HCT116 (cell line): Measurements from ENCODE around the gene C1orf167.
A peak's percentile ranks its signal among the peaks of the same experiment; 100 is the strongest.

Experiments used
- CTCF ChIP-seq, 3 experiments: fragments of 200-600 bp in 1 of 3; sonication (generic) in 1 of 3; IDR thresholded peaks in 2 of 3; conservative IDR thresholded peaks in 1 of 3; 2 replicates each; pipeline ENCODE4 v1.5.1; 2012 to 2017; ENCODE audit warnings: low read depth in 2 of 3, low read length in 2 of 3, antibody characterized with exemption in 1 of 3, borderline replicate concordance in 1 of 3, control low read depth in 1 of 3, mild to moderate bottlenecking in 1 of 3, mixed read lengths in 1 of 3, mixed run types in 1 of 3, moderate library complexity in 1 of 3; ENCODE audit not compliant: insufficient read depth in 1 of 3
- JUND ChIP-seq: IDR thresholded peaks from 2 replicates; pipeline ENCODE4 v1.6.1; 2012
- POLR2AphosphoS5 ChIP-seq: IDR thresholded peaks from 2 replicates; pipeline ENCODE4 v1.6.1; 2011; ENCODE audit warnings: mild to moderate bottlenecking, low read depth, low read length, moderate library complexity
- SRF ChIP-seq: IDR thresholded peaks from 2 replicates; pipeline ENCODE4 v1.6.1; 2012; ENCODE audit warnings: low read depth
- ZBTB33 ChIP-seq: IDR thresholded peaks from 2 replicates; pipeline ENCODE4 v1.6.1; 2011; ENCODE audit warnings: mild to moderate bottlenecking, low read length, moderate library complexity; ENCODE audit not compliant: insufficient replicate concordance; ENCODE audit errors: extremely low read depth

- no peak for TF ChIP-seq ZBTB33
- peak; percentile 76 for TF ChIP-seq POLR2AphosphoS5
- TF ChIP-seq SRF = no peak
- no peak for TF ChIP-seq JUND
- TF ChIP-seq CTCF (IDR thresholded peaks at IDR 0.05 in 2 of 3, conservative IDR thresholded peaks at IDR 0.05 in 1 of 3; ENCODE audit: borderline replicate concordance in 1 of 3, insufficient read depth in 1 of 3, low read depth in 2 of 3, low read length in 2 of 3) = no peak
Observed at GRCh38 chr1:11790880-11791715, 29.1 kb downstream of the C1orf167 start.
